Breast epithelium (tissue), 3 donors: ENCODE measurements around the gene PLD4.

Experiments
- POLR2A ChIP-seq: fragments of 450-650 bp; IDR thresholded peaks from one replicate; pipeline ENCODE4 v1.6.1; 2016; ENCODE audit warnings: antibody characterized with exemption, mild to moderate bottlenecking, moderate library complexity
- POLR2AphosphoS5 ChIP-seq, 3 donors: sonication (generic); formaldehyde crosslinking; IDR thresholded peaks; one replicate each; pipeline ENCODE4 v1.6.1; 2017; ENCODE audit warnings: antibody characterized with exemption in 3 of 3
- TF ChIP-seq, protein P1 (sequence below), 3 donors: fragments of 450-650 bp; IDR thresholded peaks; one replicate each; pipeline ENCODE4 v1.5.1; 2016 to 2017; ENCODE audit warnings: antibody characterized with exemption in 3 of 3, mild to moderate bottlenecking in 3 of 3, moderate library complexity in 3 of 3

- TF ChIP-seq POLR2A (no peak), POLR2AphosphoS5 (IDR thresholded peaks at IDR 0.05) (peak in 1 of 3 donors; percentile 23)
- TF ChIP-seq, protein P1, sequence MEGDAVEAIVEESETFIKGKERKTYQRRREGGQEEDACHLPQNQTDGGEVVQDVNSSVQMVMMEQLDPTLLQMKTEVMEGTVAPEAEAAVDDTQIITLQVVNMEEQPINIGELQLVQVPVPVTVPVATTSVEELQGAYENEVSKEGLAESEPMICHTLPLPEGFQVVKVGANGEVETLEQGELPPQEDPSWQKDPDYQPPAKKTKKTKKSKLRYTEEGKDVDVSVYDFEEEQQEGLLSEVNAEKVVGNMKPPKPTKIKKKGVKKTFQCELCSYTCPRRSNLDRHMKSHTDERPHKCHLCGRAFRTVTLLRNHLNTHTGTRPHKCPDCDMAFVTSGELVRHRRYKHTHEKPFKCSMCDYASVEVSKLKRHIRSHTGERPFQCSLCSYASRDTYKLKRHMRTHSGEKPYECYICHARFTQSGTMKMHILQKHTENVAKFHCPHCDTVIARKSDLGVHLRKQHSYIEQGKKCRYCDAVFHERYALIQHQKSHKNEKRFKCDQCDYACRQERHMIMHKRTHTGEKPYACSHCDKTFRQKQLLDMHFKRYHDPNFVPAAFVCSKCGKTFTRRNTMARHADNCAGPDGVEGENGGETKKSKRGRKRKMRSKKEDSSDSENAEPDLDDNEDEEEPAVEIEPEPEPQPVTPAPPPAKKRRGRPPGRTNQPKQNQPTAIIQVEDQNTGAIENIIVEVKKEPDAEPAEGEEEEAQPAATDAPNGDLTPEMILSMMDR (IDR thresholded peaks at IDR 0.05): no peak
Observed at GRCh38 chr14:104967386-104968152, 42.9 kb downstream of the PLD4 start.
